ENCODE results near the gene GNAI3. TPM values are rescaled to one million over a fixed set of nuclear protein-coding genes. Genes with fewer than 3 reads are reported as not detected.

GNAI3 gene
- total and polyA plus RNA-seq, 11 donors: 1.5 to 5.4 (median 2.5) TPM

GRCh38 chr1:109578947-109579443 is 30.6 kb downstream of the GNAI3 start:
- Histone ChIP-seq H3K4me1 (peaks cover 0 to 27% (median 15%) of the 10 kb centered on the region in 12 donors), H3K27me3 (no peaks in the 10 kb centered on the region), H3K27ac (peak overlapping the region in 1 of 12 donors; percentile 3), H3K9me3 (no peaks in the 10 kb centered on the region), H3K4me3 (no peak overlapping the region), H3K36me3 (peaks cover 0 to 94% (median 68%) of the 10 kb centered on the region in 9 donors)
- no peak for TF ChIP-seq POLR2A (IDR thresholded peaks at IDR 0.05)
- no peak for TF ChIP-seq CTCF (IDR thresholded peaks at IDR 0.05)
- intact Hi-C loops (cut with DNase I): no loop called here
- DNase-seq (no peak), ATAC-seq (no peak)
- WGBS, 4 donors: 70 to 86% (median 79%) methylated on average over 3 of the region's 3 CpGs

GRCh38 chr1:109579491-109579890 is 31.1 kb downstream of the GNAI3 start:
- Histone ChIP-seq H3K27me3 (no peaks in the 10 kb centered on the region), H3K36me3 (peaks cover 0 to 94% (median 73%) of the 10 kb centered on the region in 9 donors), H3K4me1 (peaks cover 0 to 22% (median 10%) of the 10 kb centered on the region in 12 donors), H3K4me3 (no peak overlapping the region), H3K27ac (no peak overlapping the region), H3K9me3 (no peaks in the 10 kb centered on the region)
- ATAC-seq (peak; percentile 37 to 84 (median 78)), DNase-seq (peak in 1 of 5 donors; percentile 14)
- WGBS, 4 donors: 40 to 66% (median 49%) methylated on average over 1 of the region's 1 CpG
- TF ChIP-seq CTCF (IDR thresholded peaks at IDR 0.05): no peak
- TF ChIP-seq POLR2A (IDR thresholded peaks at IDR 0.05): no peak
- intact Hi-C loops (cut with DNase I): no loop called here

- peaks cover 0 to 98% (median 78%) of the 10 kb centered on the region in 9 donors for H3K36me3 ChIP-seq
- no peaks in the 10 kb centered on the region for H3K27me3 ChIP-seq
- H3K4me3 ChIP-seq: no peak overlapping the region
- ATAC-seq: no peak
- intact Hi-C loops (cut with DNase I): no loop called here
- peaks cover 0 to 19% (median 10%) of the 10 kb centered on the region in 12 donors for H3K4me1 ChIP-seq
- DNase-seq: no peak
- no peaks in the 10 kb centered on the region for H3K9me3 ChIP-seq
- TF ChIP-seq CTCF (IDR thresholded peaks at IDR 0.05) (no peak), POLR2A (IDR thresholded peaks at IDR 0.05) (no peak)
- no peak overlapping the region for H3K27ac ChIP-seq
- 91 to 96% (median 94%) methylated on average over 2 of the region's 2 CpGs for WGBS, 4 donors
These were observed 33.6 kb downstream of the GNAI3 start for GRCh38 chr1:109582021-109582420.

- TF ChIP-seq CTCF (IDR thresholded peaks at IDR 0.05) (no peak), POLR2A (IDR thresholded peaks at IDR 0.05) (no peak)
- H3K4me3 ChIP-seq: no peak overlapping the region
- peaks cover 0 to 5% (median 0%) of the 10 kb centered on the region in 12 donors for H3K4me1 ChIP-seq
- intact Hi-C loops (cut with DNase I): no loop called here
- 79 to 89% (median 84%) methylated on average over 1 of the region's 1 CpG for WGBS, 4 donors
- ATAC-seq (no peak), DNase-seq (no peak)
- peaks cover 0 to 100% (median 98%) of the 10 kb centered on the region in 9 donors for H3K36me3 ChIP-seq
- no peaks in the 10 kb centered on the region for H3K27me3 ChIP-seq
- no peaks in the 10 kb centered on the region for H3K9me3 ChIP-seq
- no peak overlapping the region for H3K27ac ChIP-seq
These were observed 36.4 kb downstream of the GNAI3 start for GRCh38 chr1:109584766-109585165.

All from heart left ventricle (tissue), 16 donors.